Stomach smooth muscle (tissue), 2 donors: ENCODE measurements around the gene ADM2.

Experiments
- H3K27ac ChIP-seq: one replicate; pipeline ENCODE4 v1.7.0; 2013; ENCODE audit warnings: mild to moderate bottlenecking, low read length, inconsistent platforms
- H3K27me3 ChIP-seq, 2 donors: one replicate each; pipeline ENCODE4 v1.7.0; 2013; ENCODE audit warnings: low read length in 2 of 2; ENCODE audit not compliant: insufficient read depth in 2 of 2, control insufficient read depth in 1 of 2
- H3K36me3 ChIP-seq, 2 donors: one replicate each; pipeline ENCODE4 v1.7.0; 2013; ENCODE audit warnings: low read length in 2 of 2; ENCODE audit not compliant: control insufficient read depth in 2 of 2, insufficient read depth in 2 of 2
- H3K4me1 ChIP-seq: one replicate; pipeline ENCODE4 v1.7.0; 2013; ENCODE audit warnings: low read length; ENCODE audit not compliant: control insufficient read depth, insufficient read depth
- H3K4me3 ChIP-seq, 2 donors: one replicate each; pipeline ENCODE4 v1.7.0; 2013; ENCODE audit warnings: low read length in 2 of 2
- H3K9ac ChIP-seq, 2 donors: one replicate each; pipeline ENCODE4 v1.7.0; 2013; ENCODE audit warnings: low read length in 2 of 2, mild to moderate bottlenecking in 1 of 2
- H3K9me3 ChIP-seq, 2 donors: one replicate each; pipeline ENCODE4 v1.7.0; 2013; ENCODE audit warnings: low read length in 2 of 2; ENCODE audit not compliant: control insufficient read depth in 2 of 2
- donor health status: healthy.
- donor health status: Pancreatic carcinoma.

Gene ADM2

DNA sequence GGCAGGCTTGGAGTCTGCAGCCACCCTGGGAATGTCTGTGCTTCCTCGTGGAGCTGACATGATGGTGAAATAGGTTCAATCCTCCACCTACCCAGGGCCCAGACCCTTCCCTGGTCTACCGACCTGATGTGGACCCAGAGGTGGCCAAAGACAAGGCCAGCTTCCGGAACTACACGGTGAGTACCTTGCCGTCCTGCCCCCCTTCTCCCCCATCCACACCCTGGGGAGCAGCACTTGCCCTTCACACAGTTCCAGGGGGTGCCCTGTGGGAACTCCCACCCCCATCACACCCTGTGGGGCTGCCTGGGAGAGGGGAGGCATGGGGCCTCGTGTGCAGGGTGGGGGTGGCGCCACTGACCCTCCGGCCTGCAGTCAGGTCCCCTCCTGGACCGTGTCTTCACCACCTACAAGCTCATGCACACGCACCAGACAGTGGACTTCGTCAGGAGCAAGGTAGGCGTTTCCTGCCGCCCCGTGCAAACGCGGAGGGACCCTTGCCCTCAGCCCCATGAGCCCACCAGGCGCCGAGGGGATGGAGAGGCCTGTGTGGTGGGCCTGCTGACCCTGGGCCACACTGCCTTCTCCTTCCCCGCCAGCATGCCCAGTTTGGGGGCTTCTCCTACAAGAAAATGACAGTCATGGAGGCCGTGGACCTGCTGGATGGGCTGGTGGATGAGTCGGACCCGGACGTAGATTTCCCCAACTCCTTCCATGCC lies 6.1 kb downstream of the ADM2 start:
- Histone ChIP-seq H3K36me3 (no peaks in the 10 kb centered on the region), H3K27me3 (peaks cover 24 to 31% of the 10 kb centered on the region in 2 donors), H3K4me3 (no peak overlapping the region), H3K9me3 (no peaks in the 10 kb centered on the region), H3K27ac (no peak overlapping the region), H3K4me1 (no peaks in the 10 kb centered on the region), H3K9ac (no peak overlapping the region)

GRCh38 chr22:50488006-50488677 lies 6.8 kb downstream of the ADM2 start:
- Histone ChIP-seq H3K4me3 (no peak overlapping the region), H3K27ac (no peak overlapping the region), H3K36me3 (no peaks in the 10 kb centered on the region), H3K27me3 (peaks cover 18 to 24% of the 10 kb centered on the region in 2 donors), H3K4me1 (no peaks in the 10 kb centered on the region), H3K9ac (no peak overlapping the region), H3K9me3 (no peaks in the 10 kb centered on the region)

DNA sequence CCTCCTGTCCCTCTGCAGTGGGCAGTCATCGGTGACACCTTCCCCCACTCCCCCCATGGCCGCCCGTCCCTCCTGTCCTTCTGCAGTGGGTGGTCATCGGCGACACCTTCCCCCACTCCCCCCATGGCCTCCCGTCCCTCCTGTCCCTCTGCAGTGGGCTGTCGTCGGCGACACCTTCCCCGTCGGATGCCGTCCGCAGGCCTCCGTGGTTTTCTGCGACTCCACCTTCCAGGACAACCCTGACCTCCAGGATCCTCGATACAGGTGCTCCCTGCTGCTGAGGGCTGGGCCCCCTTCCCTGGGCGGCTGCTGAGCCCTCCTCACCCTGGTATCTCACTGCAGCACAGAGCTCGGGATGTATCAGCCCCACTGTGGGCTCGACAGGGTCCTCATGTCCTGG lies 7.5 kb downstream of the ADM2 start:
- H3K27ac ChIP-seq: no peak overlapping the region
- no peak overlapping the region for H3K9ac ChIP-seq
- H3K27me3 ChIP-seq: peaks cover 14 to 17% of the 10 kb centered on the region in 2 donors
- no peaks in the 10 kb centered on the region for H3K9me3 ChIP-seq
- H3K4me1 ChIP-seq: no peaks in the 10 kb centered on the region
- no peak overlapping the region for H3K4me3 ChIP-seq
- H3K36me3 ChIP-seq: no peaks in the 10 kb centered on the region

- Histone ChIP-seq H3K27ac (no peak overlapping the region), H3K9me3 (no peaks in the 10 kb centered on the region), H3K9ac (no peak overlapping the region), H3K4me1 (no peaks in the 10 kb centered on the region), H3K4me3 (no peak overlapping the region), H3K36me3 (no peaks in the 10 kb centered on the region), H3K27me3 (peaks cover 10 to 11% of the 10 kb centered on the region in 2 donors)
These were observed 8.3 kb downstream of the ADM2 start for GRCh38 chr22:50489363-50490243.

DNA sequence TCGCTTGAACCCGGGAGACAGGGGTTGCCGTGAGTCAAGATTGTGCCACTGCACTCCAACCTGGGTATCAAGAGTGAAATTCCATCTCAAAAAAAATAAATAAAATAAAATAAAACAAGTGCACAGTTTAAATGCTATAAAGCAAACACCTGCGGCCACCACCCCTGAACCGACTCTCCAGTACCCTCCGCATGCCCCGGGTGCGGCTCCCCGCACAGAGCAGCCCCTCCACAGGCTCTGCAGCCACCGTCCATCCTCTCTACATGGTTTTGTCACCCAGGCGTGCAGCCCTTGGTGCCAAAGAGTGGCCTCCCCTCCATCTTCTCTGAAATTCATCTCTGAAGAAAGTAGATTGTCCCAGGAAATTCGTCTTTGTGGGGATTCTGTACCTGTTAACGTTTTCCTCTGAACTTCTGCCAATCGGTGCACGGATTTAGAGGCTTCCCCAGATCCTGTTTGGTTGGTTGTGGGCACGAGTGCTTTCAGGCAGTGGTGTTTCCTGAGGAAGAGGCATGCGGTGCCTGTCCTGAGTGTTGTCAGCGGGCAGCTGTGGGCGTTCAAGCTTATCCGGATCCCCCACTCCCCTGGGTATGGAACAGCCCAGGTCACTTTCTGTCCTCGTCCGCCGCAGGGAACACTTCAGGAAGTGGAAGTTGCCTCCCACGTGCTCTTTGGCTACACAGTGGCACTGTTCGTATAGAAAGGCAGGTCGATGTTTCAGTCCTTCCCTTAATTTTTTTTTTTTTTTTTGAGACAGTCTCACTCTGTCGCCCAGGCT lies 9.4 kb downstream of the ADM2 start:
- peaks cover 5 to 9% of the 10 kb centered on the region in 2 donors for H3K27me3 ChIP-seq
- H3K9me3 ChIP-seq: no peaks in the 10 kb centered on the region
- no peak overlapping the region for H3K27ac ChIP-seq
- H3K9ac ChIP-seq: no peak overlapping the region
- H3K36me3 ChIP-seq: no peaks in the 10 kb centered on the region
- no peaks in the 10 kb centered on the region for H3K4me1 ChIP-seq
- no peak overlapping the region for H3K4me3 ChIP-seq

DNA sequence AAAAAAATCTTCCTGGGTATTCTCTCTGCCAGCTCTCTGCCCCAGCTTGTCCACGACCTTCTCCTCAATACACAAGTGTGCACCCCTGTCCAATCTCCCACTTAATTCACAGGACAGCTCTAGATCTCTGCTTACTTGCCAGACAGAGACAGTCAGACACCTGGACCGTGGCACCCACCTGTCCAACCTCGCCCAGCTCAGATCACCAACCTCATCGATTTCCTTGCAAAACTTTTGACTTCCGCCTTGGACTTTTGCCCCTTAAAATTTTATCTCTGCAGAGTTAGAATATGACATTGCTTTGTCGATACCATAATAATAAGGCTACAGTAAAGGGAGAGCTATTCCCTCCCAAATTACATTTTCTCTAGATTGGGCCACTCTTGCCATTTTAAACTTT lies 15.8 kb downstream of the ADM2 start:
- H3K4me1 ChIP-seq: no peaks in the 10 kb centered on the region
- no peak overlapping the region for H3K27ac ChIP-seq
- H3K9ac ChIP-seq: no peak overlapping the region

DNA sequence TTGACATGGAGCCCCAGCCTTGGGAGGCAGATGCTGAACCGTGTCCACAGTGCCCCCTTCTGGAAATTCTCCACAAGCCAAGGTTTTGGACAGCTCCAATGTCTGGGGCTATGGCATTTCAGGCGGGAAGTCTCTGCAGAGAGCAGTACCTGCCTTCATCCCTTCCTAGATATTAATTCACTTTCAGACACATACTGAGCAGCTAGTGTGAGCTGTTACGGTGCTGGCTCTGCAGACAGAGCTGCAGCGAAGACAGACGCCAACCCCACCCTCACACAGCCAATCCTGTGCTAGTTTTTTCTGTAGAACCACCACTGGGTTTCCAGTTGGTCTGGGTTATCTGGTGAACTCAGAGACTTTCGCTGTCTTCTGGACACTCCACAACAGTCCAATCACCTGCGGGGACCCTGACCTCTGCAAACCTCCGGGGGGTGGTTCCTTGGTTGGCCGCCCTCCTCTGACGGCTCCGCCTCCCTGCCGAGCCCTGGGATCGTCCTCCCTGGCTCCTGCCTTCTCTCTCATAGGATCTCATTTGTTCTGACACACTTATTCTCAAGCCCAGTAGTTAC lies 17.1 kb downstream of the ADM2 start:
- no peak overlapping the region for H3K27ac ChIP-seq
- no peaks in the 10 kb centered on the region for H3K9me3 ChIP-seq
- H3K4me1 ChIP-seq: no peaks in the 10 kb centered on the region
- H3K27me3 ChIP-seq: no peaks in the 10 kb centered on the region
- H3K9ac ChIP-seq: no peak overlapping the region
- peaks cover 2 to 12% of the 10 kb centered on the region in 2 donors for H3K36me3 ChIP-seq
- H3K4me3 ChIP-seq: no peak overlapping the region

More for the DNA sequence above, 15.8 kb downstream of the ADM2 start:
- Histone ChIP-seq H3K36me3 (no peaks in the 10 kb centered on the region), H3K4me3 (no peak overlapping the region), H3K9me3 (no peaks in the 10 kb centered on the region), H3K27me3 (no peaks in the 10 kb centered on the region)

GRCh38 chr22:50500452-50500851 lies 19.1 kb downstream of the ADM2 start:
- Histone ChIP-seq H3K4me1 (peaks cover 4% of the 10 kb centered on the region), H3K9ac (no peak overlapping the region), H3K4me3 (no peak overlapping the region), H3K36me3 (peaks cover 8 to 18% of the 10 kb centered on the region in 2 donors), H3K27me3 (no peaks in the 10 kb centered on the region), H3K27ac (no peak overlapping the region), H3K9me3 (no peaks in the 10 kb centered on the region)

- no peak overlapping the region for H3K9ac ChIP-seq
- peaks cover 14 to 22% of the 10 kb centered on the region in 2 donors for H3K36me3 ChIP-seq
- H3K9me3 ChIP-seq: no peaks in the 10 kb centered on the region
- no peak overlapping the region for H3K4me3 ChIP-seq
- H3K27me3 ChIP-seq: no peaks in the 10 kb centered on the region
- H3K4me1 ChIP-seq: peaks cover 17% of the 10 kb centered on the region
- H3K27ac ChIP-seq: no peak overlapping the region
These were observed 20.8 kb downstream of the ADM2 start for GRCh38 chr22:50502096-50502495.
